Upper lobe of left lung (tissue), 4 donors: ENCODE data around the gene UQCR10.

Experiments used
- CTCF ChIP-seq, 6 experiments: fragments of 450-650 bp in 4 of 6; fragments of 200-600 bp in 2 of 6; sonication (generic) in 2 of 6; IDR thresholded peaks; one replicate each; pipeline ENCODE4 v1.5.1; 2016 to 2019; ENCODE audit warnings: antibody characterized with exemption in 6 of 6
- EP300 ChIP-seq, 4 donors: sonication (generic); formaldehyde crosslinking; IDR thresholded peaks; one replicate each; pipeline ENCODE4 v1.5.1; 2017; ENCODE audit warnings: antibody characterized with exemption in 4 of 4, control low read depth in 2 of 4
- POLR2A ChIP-seq, 4 donors: fragments of 450-650 bp; IDR thresholded peaks; one replicate each; pipeline ENCODE4 v1.5.1; 2016 to 2017; ENCODE audit warnings: antibody characterized with exemption in 4 of 4, mild to moderate bottlenecking in 2 of 4
- POLR2AphosphoS5 ChIP-seq, 2 donors: sonication (generic); formaldehyde crosslinking; IDR thresholded peaks; one replicate each; pipeline ENCODE4 v1.5.1; 2017; ENCODE audit warnings: antibody characterized with exemption in 2 of 2

- no peak for TF ChIP-seq POLR2A (IDR thresholded peaks at IDR 0.05)
- TF ChIP-seq CTCF (IDR thresholded peaks at IDR 0.05), result no peak
- no peak for TF ChIP-seq POLR2AphosphoS5 (IDR thresholded peaks at IDR 0.05)
- TF ChIP-seq EP300 (IDR thresholded peaks at IDR 0.05), result no peak
Observed at GRCh38 chr22:29813126-29813525, 46.0 kb downstream of the UQCR10 start.
